ENCODE data around the gene DPP10. TPM values are rescaled to one million over a fixed set of nuclear protein-coding genes. Genes with fewer than 3 reads are reported as not detected.

The DPP10 gene
- total and polyA plus RNA-seq, 10 of the 15 experiments (the other 5 are each of a cell fraction or from before 2014, with no cell fraction given): not detected

DNA sequence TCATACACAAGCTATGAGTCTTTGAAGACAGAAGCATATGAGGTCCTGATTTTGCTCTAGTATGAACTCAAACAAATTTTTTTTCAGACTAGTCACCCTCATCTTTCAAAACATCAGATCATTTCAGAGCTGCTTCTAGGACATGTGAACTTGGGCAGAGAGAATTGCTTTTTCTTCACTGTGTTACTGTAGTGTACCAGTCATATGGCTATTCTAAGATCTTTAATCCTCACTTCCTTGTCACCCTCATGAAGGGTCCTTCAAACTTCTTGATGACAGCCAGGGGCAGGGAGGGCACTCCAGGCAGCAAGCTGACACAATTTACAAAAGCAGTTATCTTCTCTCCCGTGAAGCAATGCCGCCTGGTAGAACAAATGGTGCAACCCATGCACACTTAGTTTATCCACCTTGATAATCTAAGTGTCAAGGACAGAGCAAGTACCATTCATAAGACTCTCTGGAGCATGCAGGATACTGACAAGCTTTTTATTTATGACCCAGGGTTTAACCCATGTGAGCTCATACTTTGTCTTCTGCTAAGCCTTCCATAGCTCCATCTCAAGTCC, 200.6 kb downstream of the DPP10 start:
- ChIA-PET RAD21 (ENCODE audit: unreplicated experiment) (no interaction called here), CTCF (no interaction called here), SMC1A (ENCODE audit: uncharacterized antibody, unreplicated experiment) (no interaction called here), POLR2A (no interaction called here)
- no peak overlapping the region for H3K9ac ChIP-seq (ENCODE audit: control insufficient read depth, insufficient read depth, low read length)
- H3K9me3 ChIP-seq (replicated peaks; ENCODE audit: control insufficient read depth, insufficient read depth, low read length): no peaks in the 10 kb centered on the region
- H3K4me3 ChIP-seq: no peak overlapping the region
- DNase-seq (ENCODE audit: low read depth, low spot score) (no peak), FAIRE-seq (no peak), ATAC-seq (no peak)
- TF ChIP-seq HDGF (IDR thresholded peaks at IDR 0.05): no peak
- H3K36me3 ChIP-seq (ENCODE audit: control insufficient read depth in 2 of 2, insufficient read depth in 2 of 2, low read length in 1 of 2): no peaks in the 10 kb centered on the region
- no peak overlapping the region for H3K4me2 ChIP-seq (ENCODE audit: control insufficient read depth, insufficient read depth)
- H3K27me3 ChIP-seq (replicated peaks in 1 of 2; ENCODE audit: control insufficient read depth in 2 of 2, insufficient read depth in 2 of 2, low read length in 1 of 2): no peaks in the 10 kb centered on the region
- H4K20me1 ChIP-seq (ENCODE audit: control insufficient read depth, insufficient read depth): no peaks in the 10 kb centered on the region
- H3K27ac ChIP-seq (ENCODE audit: control insufficient read depth, insufficient read depth): no peak overlapping the region
- intact Hi-C loops (cut with micrococcal nuclease; ENCODE audit: unreplicated experiment): no loop called here
- H3K79me2 ChIP-seq (ENCODE audit: control insufficient read depth, insufficient read depth, low read length): no peaks in the 10 kb centered on the region
- no peaks in the 10 kb centered on the region for H3K4me1 ChIP-seq (ENCODE audit: control insufficient read depth, insufficient read depth, low read length)
- 19% methylated on average over 2 of the region's 2 CpGs for WGBS (ENCODE audit: insufficient coverage, insufficient replicate concordance, low lambda C conversion rate, missing lambda C conversion rate)
- in situ Hi-C loops (cut with MboI): no loop called here
- H2AFZ ChIP-seq (ENCODE audit: control insufficient read depth, low read depth, low read length): no peak overlapping the region
- no TSS peak for BruUV-seq (replicated peaks)

DNA sequence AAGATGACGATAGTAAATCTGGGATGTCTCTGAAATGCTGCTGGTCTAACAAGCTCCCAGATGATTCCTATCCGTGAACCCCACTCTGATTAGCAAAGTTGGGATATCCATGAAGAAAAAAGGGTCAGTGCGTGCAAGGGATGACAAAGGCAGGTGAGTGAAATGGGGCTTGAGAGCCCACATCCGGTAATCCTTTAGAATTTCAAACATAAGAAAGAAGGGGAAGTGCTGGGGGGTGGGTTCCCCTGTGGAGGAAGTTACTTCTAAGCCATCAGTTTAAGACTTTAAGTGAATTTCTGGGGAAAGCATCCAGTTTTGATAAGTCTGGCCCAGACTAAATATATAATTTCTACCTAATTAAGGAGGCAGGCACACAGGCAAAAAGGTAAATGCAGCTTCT, 209.5 kb downstream of the DPP10 start:
- Histone ChIP-seq H3K9me3 (replicated peaks; ENCODE audit: control insufficient read depth, insufficient read depth, low read length) (no peaks in the 10 kb centered on the region), H3K4me3 (no peak overlapping the region), H3K36me3 (ENCODE audit: control insufficient read depth in 2 of 2, insufficient read depth in 2 of 2, low read length in 1 of 2) (no peaks in the 10 kb centered on the region), H3K27ac (ENCODE audit: control insufficient read depth, insufficient read depth) (no peak overlapping the region), H3K9ac (ENCODE audit: control insufficient read depth, insufficient read depth, low read length) (no peak overlapping the region), H3K79me2 (ENCODE audit: control insufficient read depth, insufficient read depth, low read length) (no peaks in the 10 kb centered on the region), H2AFZ (ENCODE audit: control insufficient read depth, low read depth, low read length) (no peak overlapping the region), H3K27me3 (replicated peaks in 1 of 2; ENCODE audit: control insufficient read depth in 2 of 2, insufficient read depth in 2 of 2, low read length in 1 of 2) (no peaks in the 10 kb centered on the region; a peak in 1 of 4 replicates), H3K4me1 (ENCODE audit: control insufficient read depth, insufficient read depth, low read length) (no peaks in the 10 kb centered on the region), H4K20me1 (ENCODE audit: control insufficient read depth, insufficient read depth) (no peaks in the 10 kb centered on the region), H3K4me2 (ENCODE audit: control insufficient read depth, insufficient read depth) (no peak overlapping the region)
- intact Hi-C loops (cut with micrococcal nuclease; ENCODE audit: unreplicated experiment): no loop called here
- SMC1A ChIA-PET (ENCODE audit: uncharacterized antibody, unreplicated experiment): no interaction called here
- POLR2A ChIA-PET: no interaction called here
- RAD21 ChIA-PET (ENCODE audit: unreplicated experiment): no interaction called here
- 13% methylated on average over 4 of the region's 4 CpGs for WGBS (ENCODE audit: insufficient coverage, insufficient replicate concordance, low lambda C conversion rate, missing lambda C conversion rate)
- in situ Hi-C loops (cut with MboI): no loop called here
- FAIRE-seq: no peak
- BruUV-seq (replicated peaks): no TSS peak
- no peak for ATAC-seq
- CTCF ChIA-PET: no interaction called here
- no peak for DNase-seq (ENCODE audit: low read depth, low spot score)
- TF ChIP-seq JUND (IDR thresholded peaks at IDR 0.05; ENCODE audit: low read depth, low read length): no peak
- TF ChIP-seq BRCA1 (IDR thresholded peaks at IDR 0.05; ENCODE audit: low read depth, low read length): no peak
- TF ChIP-seq SREBF2 (IDR thresholded peaks at IDR 0.05; ENCODE audit: low read length): no peak
- TF ChIP-seq, protein P1, sequence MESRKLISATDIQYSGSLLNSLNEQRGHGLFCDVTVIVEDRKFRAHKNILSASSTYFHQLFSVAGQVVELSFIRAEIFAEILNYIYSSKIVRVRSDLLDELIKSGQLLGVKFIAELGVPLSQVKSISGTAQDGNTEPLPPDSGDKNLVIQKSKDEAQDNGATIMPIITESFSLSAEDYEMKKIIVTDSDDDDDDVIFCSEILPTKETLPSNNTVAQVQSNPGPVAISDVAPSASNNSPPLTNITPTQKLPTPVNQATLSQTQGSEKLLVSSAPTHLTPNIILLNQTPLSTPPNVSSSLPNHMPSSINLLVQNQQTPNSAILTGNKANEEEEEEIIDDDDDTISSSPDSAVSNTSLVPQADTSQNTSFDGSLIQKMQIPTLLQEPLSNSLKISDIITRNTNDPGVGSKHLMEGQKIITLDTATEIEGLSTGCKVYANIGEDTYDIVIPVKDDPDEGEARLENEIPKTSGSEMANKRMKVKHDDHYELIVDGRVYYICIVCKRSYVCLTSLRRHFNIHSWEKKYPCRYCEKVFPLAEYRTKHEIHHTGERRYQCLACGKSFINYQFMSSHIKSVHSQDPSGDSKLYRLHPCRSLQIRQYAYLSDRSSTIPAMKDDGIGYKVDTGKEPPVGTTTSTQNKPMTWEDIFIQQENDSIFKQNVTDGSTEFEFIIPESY (IDR thresholded peaks at IDR 0.05): no peak
- TF ChIP-seq, protein P2, sequence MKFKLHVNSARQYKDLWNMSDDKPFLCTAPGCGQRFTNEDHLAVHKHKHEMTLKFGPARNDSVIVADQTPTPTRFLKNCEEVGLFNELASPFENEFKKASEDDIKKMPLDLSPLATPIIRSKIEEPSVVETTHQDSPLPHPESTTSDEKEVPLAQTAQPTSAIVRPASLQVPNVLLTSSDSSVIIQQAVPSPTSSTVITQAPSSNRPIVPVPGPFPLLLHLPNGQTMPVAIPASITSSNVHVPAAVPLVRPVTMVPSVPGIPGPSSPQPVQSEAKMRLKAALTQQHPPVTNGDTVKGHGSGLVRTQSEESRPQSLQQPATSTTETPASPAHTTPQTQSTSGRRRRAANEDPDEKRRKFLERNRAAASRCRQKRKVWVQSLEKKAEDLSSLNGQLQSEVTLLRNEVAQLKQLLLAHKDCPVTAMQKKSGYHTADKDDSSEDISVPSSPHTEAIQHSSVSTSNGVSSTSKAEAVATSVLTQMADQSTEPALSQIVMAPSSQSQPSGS (IDR thresholded peaks at IDR 0.05; ENCODE audit: low read length): no peak
- TF ChIP-seq BACH1 (IDR thresholded peaks at IDR 0.05; ENCODE audit: borderline replicate concordance): no peak
- no peak for TF ChIP-seq NFXL1 (IDR thresholded peaks at IDR 0.05; ENCODE audit: borderline replicate concordance)
- no peak for TF ChIP-seq ZNF384 (IDR thresholded peaks at IDR 0.05; ENCODE audit: borderline replicate concordance, low read depth, low read length)
- TF ChIP-seq, protein P3, sequence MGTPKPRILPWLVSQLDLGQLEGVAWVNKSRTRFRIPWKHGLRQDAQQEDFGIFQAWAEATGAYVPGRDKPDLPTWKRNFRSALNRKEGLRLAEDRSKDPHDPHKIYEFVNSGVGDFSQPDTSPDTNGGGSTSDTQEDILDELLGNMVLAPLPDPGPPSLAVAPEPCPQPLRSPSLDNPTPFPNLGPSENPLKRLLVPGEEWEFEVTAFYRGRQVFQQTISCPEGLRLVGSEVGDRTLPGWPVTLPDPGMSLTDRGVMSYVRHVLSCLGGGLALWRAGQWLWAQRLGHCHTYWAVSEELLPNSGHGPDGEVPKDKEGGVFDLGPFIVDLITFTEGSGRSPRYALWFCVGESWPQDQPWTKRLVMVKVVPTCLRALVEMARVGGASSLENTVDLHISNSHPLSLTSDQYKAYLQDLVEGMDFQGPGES (IDR thresholded peaks at IDR 0.05): no peak
- no peak for TF ChIP-seq KLF5 (IDR thresholded peaks at IDR 0.05; ENCODE audit: partially characterized antibody)

Data from GM12878 (cell line).